Liver (tissue), 9 donors: ENCODE data around the gene CD9. TPM values are rescaled to one million over a fixed set of nuclear protein-coding genes. Genes with fewer than 3 reads are reported as not detected.

Source experiments
- DNase-seq: peaks from one replicate; pipeline ENCODE4 v3.0.0-alpha.2; 2017; ENCODE audit warnings: low spot score
- H3K27ac ChIP-seq, 2 donors: one replicate each; pipeline ENCODE4 v1.7.0; 2013; ENCODE audit warnings: inconsistent platforms in 2 of 2, low read length in 2 of 2, control low read depth in 1 of 2, low read depth in 1 of 2, mild to moderate bottlenecking in 1 of 2
- H3K27me3 ChIP-seq, 4 donors: one replicate each; pipeline versions ENCODE4 v1.6.1 to v1.7.0; 2013; ENCODE audit warnings: low read length in 3 of 4, inconsistent platforms in 1 of 4, mild to moderate bottlenecking in 1 of 4, moderate library complexity in 1 of 4; ENCODE audit not compliant: control insufficient read depth in 4 of 4, insufficient read depth in 4 of 4
- H3K36me3 ChIP-seq, 4 donors: one replicate each; pipeline versions ENCODE4 v1.6.1 to v1.7.0; 2013; ENCODE audit warnings: low read length in 3 of 4, mild to moderate bottlenecking in 3 of 4, low read depth in 1 of 4, moderate library complexity in 1 of 4; ENCODE audit not compliant: control insufficient read depth in 4 of 4, insufficient read depth in 3 of 4
- H3K4me1 ChIP-seq, 4 donors: one replicate each; pipeline versions ENCODE4 v1.6.1 to v1.7.0; 2013; ENCODE audit warnings: low read length in 3 of 4, mild to moderate bottlenecking in 3 of 4, moderate library complexity in 1 of 4; ENCODE audit not compliant: control insufficient read depth in 4 of 4, insufficient read depth in 4 of 4
- H3K4me3 ChIP-seq, 3 donors: one replicate each; pipeline versions ENCODE4 v1.6.1 to v1.7.0; 2013; ENCODE audit warnings: low read length in 3 of 3, control low read depth in 1 of 3, low read depth in 1 of 3, mild to moderate bottlenecking in 1 of 3
- H3K9ac ChIP-seq, 2 donors: one replicate each; pipeline ENCODE4 v1.7.0; 2013; ENCODE audit warnings: low read length in 2 of 2, mild to moderate bottlenecking in 2 of 2, moderate library complexity in 2 of 2, control low read depth in 1 of 2, low read depth in 1 of 2
- H3K9me3 ChIP-seq, 4 donors: one replicate each; pipeline versions ENCODE4 v1.6.1 to v1.7.0; 2013; ENCODE audit warnings: low read length in 3 of 4; ENCODE audit not compliant: control insufficient read depth in 4 of 4
- EGR1 ChIP-seq, 2 donors: IDR thresholded peaks; 2 replicates each; pipeline ENCODE4 v1.6.1; 2016 to 2018; ENCODE audit warnings: antibody characterized with exemption in 2 of 2, low read depth in 2 of 2
- FOXA1 ChIP-seq: IDR thresholded peaks from 2 replicates; pipeline ENCODE4 v1.6.1; 2016; ENCODE audit warnings: antibody characterized with exemption
- FOXA2 ChIP-seq: IDR thresholded peaks from 2 replicates; pipeline ENCODE4 v1.6.1; 2016; ENCODE audit warnings: antibody characterized with exemption
- GABPA ChIP-seq, 2 donors: IDR thresholded peaks in 1 of 2; conservative IDR thresholded peaks in 1 of 2; 2 replicates each; pipeline ENCODE4 v1.6.1; 2016; ENCODE audit warnings: antibody characterized with exemption in 2 of 2, mild to moderate bottlenecking in 1 of 2, moderate library complexity in 1 of 2
- HNF4A ChIP-seq, 2 donors: conservative IDR thresholded peaks; 2 replicates each; pipeline ENCODE4 v1.6.1; 2016; ENCODE audit warnings: antibody characterized with exemption in 2 of 2, mild to moderate bottlenecking in 2 of 2
- HNF4G ChIP-seq: IDR thresholded peaks from 2 replicates; pipeline ENCODE4 v1.6.1; 2016; ENCODE audit warnings: antibody characterized with exemption
- JUND ChIP-seq, 2 donors: IDR thresholded peaks; 2 replicates each; pipeline ENCODE4 v1.6.1; 2016; ENCODE audit warnings: antibody characterized with exemption in 2 of 2
- NR2F2 ChIP-seq: IDR thresholded peaks from 2 replicates; pipeline ENCODE4 v1.6.1; 2016; ENCODE audit warnings: antibody characterized with exemption
- RAD21 ChIP-seq, 2 donors: IDR thresholded peaks; 2 replicates each; pipeline ENCODE4 v1.6.1; 2016; ENCODE audit warnings: antibody characterized with exemption in 2 of 2, mild to moderate bottlenecking in 2 of 2
- RXRA ChIP-seq, 2 donors: IDR thresholded peaks; 2 replicates each; pipeline ENCODE4 v1.6.1; 2017 to 2018; ENCODE audit warnings: antibody characterized with exemption in 2 of 2, mild to moderate bottlenecking in 1 of 2
- SP1 ChIP-seq: IDR thresholded peaks from 2 replicates; pipeline ENCODE4 v1.6.1; 2018; ENCODE audit warnings: antibody characterized with exemption, mild to moderate bottlenecking
- TAF1 ChIP-seq: conservative IDR thresholded peaks from 2 replicates; pipeline ENCODE4 v1.6.1; 2016; ENCODE audit warnings: antibody characterized with exemption, mild to moderate bottlenecking
- YY1 ChIP-seq: IDR thresholded peaks from 2 replicates; pipeline ENCODE4 v1.6.1; 2016; ENCODE audit warnings: antibody characterized with exemption, mild to moderate bottlenecking
- WGBS: extraction: QIAGEN DNeasy Blood & Tissue Kit; methylation state at CpG from one replicate; pipeline ENCODE4 v1.1.7; 2013; 5-methylcytosine and 5-hydroxymethylcytosine counted together
- polyA plus RNA-seq, 2 donors: library from polyadenylated mRNA; stranded (reverse) in 1 of 2; unstranded in 1 of 2; fragments of 200-250 nt in 1 of 2; fragments of >200 nt in 1 of 2; fragmentation: Nextera tagmentation in 1 of 2; extraction: Ambion mirVana in 1 of 2; gene quantifications; one replicate each; pipeline versions ENCODE4 v1.2.1 to v1.2.3, GENCODE V29; 2013 to 2015
- total RNA-seq, 2 donors: library from RNA; depleted of rRNA; stranded (reverse); fragments of >200 nt; gene quantifications; one replicate each; pipeline ENCODE4 v1.2.3, GENCODE V29; 2014
- TF ChIP-seq, protein P1 (sequence below): IDR thresholded peaks from 2 replicates; pipeline ENCODE4 v1.6.1; 2016; ENCODE audit warnings: antibody characterized with exemption
- TF ChIP-seq, protein P2 (sequence below): IDR thresholded peaks from 2 replicates; pipeline ENCODE4 v1.6.1; 2016; ENCODE audit warnings: antibody characterized with exemption
- TF ChIP-seq, protein P3 (sequence below): IDR thresholded peaks from 2 replicates; pipeline ENCODE4 v1.6.1; 2016; ENCODE audit warnings: antibody characterized with exemption, mild to moderate bottlenecking
- TF ChIP-seq, protein P4 (sequence below): IDR thresholded peaks from 2 replicates; pipeline ENCODE4 v1.6.1; 2016; ENCODE audit warnings: antibody characterized with exemption
- TF ChIP-seq, protein P5 (sequence below): fragments of 150-350 bp; IDR thresholded peaks from 2 replicates; pipeline ENCODE4 v1.5.1; 2017; ENCODE audit warnings: improper control_type of control experiment, low read depth, low read length; ENCODE audit not compliant: missing input control
- donor health status: healthy.
- donor health status: healthy.
- donor health status: healthy.
- donor health status: healthy.
- donor health status: healthy.

CD9 gene
- total and polyA plus RNA-seq, 4 donors: 18.7 to 65.2 (median 32.4) TPM

DNA sequence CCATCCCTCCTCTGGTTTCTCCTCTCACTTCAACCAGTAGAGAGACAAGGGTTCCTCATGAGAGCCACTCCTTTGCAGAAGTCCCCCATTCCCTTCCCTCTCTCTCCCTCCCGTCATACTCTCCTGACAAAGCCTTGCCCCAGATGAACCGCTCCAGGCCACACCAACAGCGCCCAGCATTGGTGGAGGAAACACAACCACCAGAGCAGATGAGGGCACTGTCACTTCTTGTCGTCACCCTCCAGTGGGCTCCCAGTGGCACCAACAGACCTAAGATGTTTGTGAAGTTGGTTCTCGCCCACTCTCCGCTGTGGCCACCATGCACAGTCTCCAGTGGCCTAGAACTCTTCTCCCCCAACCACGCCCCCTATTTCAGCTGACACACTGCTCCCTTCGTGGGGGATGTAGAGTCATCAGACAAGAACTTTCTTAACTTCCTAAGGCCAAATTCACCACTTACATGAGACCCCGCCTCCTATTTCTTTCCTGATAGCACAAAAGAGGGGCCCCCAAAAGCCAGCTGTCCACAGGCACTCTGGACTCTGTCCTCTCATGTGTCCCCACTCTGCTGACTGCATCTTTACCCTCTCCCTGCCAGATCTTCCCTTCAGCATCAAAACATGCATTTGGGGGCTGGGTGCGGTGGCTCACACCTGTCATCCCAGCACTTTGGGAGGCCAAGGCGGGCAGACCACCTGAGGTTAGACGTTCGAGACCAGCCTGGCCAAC is 81.0 kb downstream of the CD9 start:
- TF ChIP-seq YY1 (no peak), FOXA1 (no peak), JUND (IDR thresholded peaks at IDR 0.05) (no peak), TAF1 (no peak)
- TF ChIP-seq, protein P1, sequence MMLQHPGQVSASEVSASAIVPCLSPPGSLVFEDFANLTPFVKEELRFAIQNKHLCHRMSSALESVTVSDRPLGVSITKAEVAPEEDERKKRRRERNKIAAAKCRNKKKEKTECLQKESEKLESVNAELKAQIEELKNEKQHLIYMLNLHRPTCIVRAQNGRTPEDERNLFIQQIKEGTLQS: no peak
- TF ChIP-seq, protein P2, sequence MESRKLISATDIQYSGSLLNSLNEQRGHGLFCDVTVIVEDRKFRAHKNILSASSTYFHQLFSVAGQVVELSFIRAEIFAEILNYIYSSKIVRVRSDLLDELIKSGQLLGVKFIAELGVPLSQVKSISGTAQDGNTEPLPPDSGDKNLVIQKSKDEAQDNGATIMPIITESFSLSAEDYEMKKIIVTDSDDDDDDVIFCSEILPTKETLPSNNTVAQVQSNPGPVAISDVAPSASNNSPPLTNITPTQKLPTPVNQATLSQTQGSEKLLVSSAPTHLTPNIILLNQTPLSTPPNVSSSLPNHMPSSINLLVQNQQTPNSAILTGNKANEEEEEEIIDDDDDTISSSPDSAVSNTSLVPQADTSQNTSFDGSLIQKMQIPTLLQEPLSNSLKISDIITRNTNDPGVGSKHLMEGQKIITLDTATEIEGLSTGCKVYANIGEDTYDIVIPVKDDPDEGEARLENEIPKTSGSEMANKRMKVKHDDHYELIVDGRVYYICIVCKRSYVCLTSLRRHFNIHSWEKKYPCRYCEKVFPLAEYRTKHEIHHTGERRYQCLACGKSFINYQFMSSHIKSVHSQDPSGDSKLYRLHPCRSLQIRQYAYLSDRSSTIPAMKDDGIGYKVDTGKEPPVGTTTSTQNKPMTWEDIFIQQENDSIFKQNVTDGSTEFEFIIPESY: no peak

DNA sequence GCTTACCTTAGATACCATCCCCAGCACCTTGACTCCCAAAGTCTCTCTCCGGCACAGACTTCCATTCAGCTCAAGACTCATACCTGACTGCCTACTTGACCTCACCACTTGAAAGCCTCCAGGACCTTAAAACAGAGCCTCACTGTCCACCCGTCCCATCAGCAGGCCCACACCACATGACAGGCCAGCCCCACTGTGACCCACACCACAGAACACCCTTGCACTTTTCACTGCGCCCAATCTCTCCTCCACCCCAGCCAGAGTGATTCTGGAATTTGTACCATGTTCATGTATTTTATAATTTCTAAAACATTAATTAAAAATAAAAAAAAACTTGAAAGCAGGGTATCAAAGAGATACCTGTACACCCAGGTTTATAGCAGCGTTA is 82.2 kb downstream of the CD9 start:
- 96% methylated on average over 4 of the region's 4 CpGs for WGBS
- H3K9me3 ChIP-seq: no peaks in the 10 kb centered on the region
- no peaks in the 10 kb centered on the region for H3K27me3 ChIP-seq
- no peak overlapping the region for H3K9ac ChIP-seq
- TF ChIP-seq YY1 (no peak), NR2F2 (no peak), EGR1 (IDR thresholded peaks at IDR 0.05; ENCODE audit: low read depth in 2 of 2) (no peak), RAD21 (IDR thresholded peaks at IDR 0.05) (no peak), FOXA2 (no peak), GABPA (IDR thresholded peaks at IDR 0.05 in 1 of 2, conservative IDR thresholded peaks at IDR 0.05 in 1 of 2) (no peak), HNF4G (no peak), RXRA (IDR thresholded peaks at IDR 0.05) (no peak), JUND (IDR thresholded peaks at IDR 0.05) (no peak), SP1 (no peak), TAF1 (no peak), HNF4A (conservative IDR thresholded peaks at IDR 0.05) (no peak)
- TF ChIP-seq, protein P3, sequence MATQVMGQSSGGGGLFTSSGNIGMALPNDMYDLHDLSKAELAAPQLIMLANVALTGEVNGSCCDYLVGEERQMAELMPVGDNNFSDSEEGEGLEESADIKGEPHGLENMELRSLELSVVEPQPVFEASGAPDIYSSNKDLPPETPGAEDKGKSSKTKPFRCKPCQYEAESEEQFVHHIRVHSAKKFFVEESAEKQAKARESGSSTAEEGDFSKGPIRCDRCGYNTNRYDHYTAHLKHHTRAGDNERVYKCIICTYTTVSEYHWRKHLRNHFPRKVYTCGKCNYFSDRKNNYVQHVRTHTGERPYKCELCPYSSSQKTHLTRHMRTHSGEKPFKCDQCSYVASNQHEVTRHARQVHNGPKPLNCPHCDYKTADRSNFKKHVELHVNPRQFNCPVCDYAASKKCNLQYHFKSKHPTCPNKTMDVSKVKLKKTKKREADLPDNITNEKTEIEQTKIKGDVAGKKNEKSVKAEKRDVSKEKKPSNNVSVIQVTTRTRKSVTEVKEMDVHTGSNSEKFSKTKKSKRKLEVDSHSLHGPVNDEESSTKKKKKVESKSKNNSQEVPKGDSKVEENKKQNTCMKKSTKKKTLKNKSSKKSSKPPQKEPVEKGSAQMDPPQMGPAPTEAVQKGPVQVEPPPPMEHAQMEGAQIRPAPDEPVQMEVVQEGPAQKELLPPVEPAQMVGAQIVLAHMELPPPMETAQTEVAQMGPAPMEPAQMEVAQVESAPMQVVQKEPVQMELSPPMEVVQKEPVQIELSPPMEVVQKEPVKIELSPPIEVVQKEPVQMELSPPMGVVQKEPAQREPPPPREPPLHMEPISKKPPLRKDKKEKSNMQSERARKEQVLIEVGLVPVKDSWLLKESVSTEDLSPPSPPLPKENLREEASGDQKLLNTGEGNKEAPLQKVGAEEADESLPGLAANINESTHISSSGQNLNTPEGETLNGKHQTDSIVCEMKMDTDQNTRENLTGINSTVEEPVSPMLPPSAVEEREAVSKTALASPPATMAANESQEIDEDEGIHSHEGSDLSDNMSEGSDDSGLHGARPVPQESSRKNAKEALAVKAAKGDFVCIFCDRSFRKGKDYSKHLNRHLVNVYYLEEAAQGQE: no peak
- TF ChIP-seq, protein P4, sequence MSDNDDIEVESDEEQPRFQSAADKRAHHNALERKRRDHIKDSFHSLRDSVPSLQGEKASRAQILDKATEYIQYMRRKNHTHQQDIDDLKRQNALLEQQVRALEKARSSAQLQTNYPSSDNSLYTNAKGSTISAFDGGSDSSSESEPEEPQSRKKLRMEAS: no peak
- TF ChIP-seq, protein P1: no peak
- TF ChIP-seq, protein P5, sequence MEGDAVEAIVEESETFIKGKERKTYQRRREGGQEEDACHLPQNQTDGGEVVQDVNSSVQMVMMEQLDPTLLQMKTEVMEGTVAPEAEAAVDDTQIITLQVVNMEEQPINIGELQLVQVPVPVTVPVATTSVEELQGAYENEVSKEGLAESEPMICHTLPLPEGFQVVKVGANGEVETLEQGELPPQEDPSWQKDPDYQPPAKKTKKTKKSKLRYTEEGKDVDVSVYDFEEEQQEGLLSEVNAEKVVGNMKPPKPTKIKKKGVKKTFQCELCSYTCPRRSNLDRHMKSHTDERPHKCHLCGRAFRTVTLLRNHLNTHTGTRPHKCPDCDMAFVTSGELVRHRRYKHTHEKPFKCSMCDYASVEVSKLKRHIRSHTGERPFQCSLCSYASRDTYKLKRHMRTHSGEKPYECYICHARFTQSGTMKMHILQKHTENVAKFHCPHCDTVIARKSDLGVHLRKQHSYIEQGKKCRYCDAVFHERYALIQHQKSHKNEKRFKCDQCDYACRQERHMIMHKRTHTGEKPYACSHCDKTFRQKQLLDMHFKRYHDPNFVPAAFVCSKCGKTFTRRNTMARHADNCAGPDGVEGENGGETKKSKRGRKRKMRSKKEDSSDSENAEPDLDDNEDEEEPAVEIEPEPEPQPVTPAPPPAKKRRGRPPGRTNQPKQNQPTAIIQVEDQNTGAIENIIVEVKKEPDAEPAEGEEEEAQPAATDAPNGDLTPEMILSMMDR: no peak
- DNase-seq: no peak
- no peak overlapping the region for H3K4me3 ChIP-seq
- no peak overlapping the region for H3K27ac ChIP-seq
- no peaks in the 10 kb centered on the region for H3K36me3 ChIP-seq
- H3K4me1 ChIP-seq: peaks cover 6 to 28% (median 20%) of the 10 kb centered on the region in 4 donors

More for the DNA sequence above, 81.0 kb downstream of the CD9 start:
- no peak overlapping the region for H3K9ac ChIP-seq
- 94% methylated on average over 13 of the region's 13 CpGs for WGBS
- no peak overlapping the region for H3K27ac ChIP-seq
- H3K27me3 ChIP-seq: no peaks in the 10 kb centered on the region
- H3K9me3 ChIP-seq: no peaks in the 10 kb centered on the region
- no peak for DNase-seq
- H3K4me3 ChIP-seq: no peak overlapping the region
- H3K36me3 ChIP-seq: no peaks in the 10 kb centered on the region
- peaks cover 6 to 28% (median 20%) of the 10 kb centered on the region in 4 donors for H3K4me1 ChIP-seq
